T-cell (primary cell): ENCODE results near the gene GPR37. TPM values are rescaled to one million over a fixed set of nuclear protein-coding genes. Genes with fewer than 3 reads are reported as not detected.

Experiments
- ATAC-seq, 4 experiments: fragments of 200-7000 bp in 3 of 4; fragments of 150-1000 bp in 1 of 4; cut with Tn5 transposase; replicated peaks in 1 of 4; 1 replicate in 3 of 4; 2 replicates in 1 of 4; pipeline ENCODE4 v1.10.0; 2021; ENCODE audit warnings: moderate library complexity in 3 of 4, mild to moderate bottlenecking in 2 of 4, moderate number of reproducible peaks in 1 of 4
- CTCF ChIA-PET, 2 donors: fragments of 300-600 bp; sonication (Branson Sonifier 250); formaldehyde crosslinking; loops; one replicate each; lab custom pipeline; 2022; ENCODE audit warnings: antibody characterized with exemption in 2 of 2; lab: Charles Lee
- POLR2A ChIA-PET, 2 donors: fragments of 300-600 bp; sonication (Branson Sonifier 250); formaldehyde crosslinking; loops; one replicate each; lab custom pipeline; 2022; ENCODE audit warnings: antibody characterized with exemption in 2 of 2; lab: Charles Lee
- DNase-seq, 35 experiments: peaks; one replicate each; pipeline versions ENCODE4 v3.0.0 to v3.0.0-alpha.2; 2013 to 2023
- H3K27ac ChIP-seq: one replicate; pipeline ENCODE4 v1.5.1; 2013; ENCODE audit warnings: low read length
- H3K27me3 ChIP-seq, 2 experiments: replicated peaks in 1 of 2; 1 replicate in 1 of 2; 2 replicates in 1 of 2; pipeline versions ENCODE4 v1.6.1 to v1.7.0; 2013; ENCODE audit warnings: low read length in 1 of 2, mixed read lengths in 1 of 2; ENCODE audit not compliant: control insufficient read depth in 2 of 2, insufficient read depth in 2 of 2; ENCODE audit errors: extremely low read depth in 1 of 2
- H3K36me3 ChIP-seq, 2 donors: 1 replicate in 1 of 2; 2 replicates in 1 of 2; pipeline versions ENCODE4 v1.6.1 to v1.7.0; 2013; ENCODE audit warnings: low read length in 1 of 2; ENCODE audit not compliant: control insufficient read depth in 2 of 2, insufficient read depth in 1 of 2; ENCODE audit errors: extremely low read depth in 1 of 2
- H3K4me1 ChIP-seq, 2 experiments: 1 replicate in 1 of 2; 2 replicates in 1 of 2; pipeline versions ENCODE4 v1.6.1 to v1.7.0; 2013; ENCODE audit warnings: low read length in 2 of 2, mixed read lengths in 1 of 2; ENCODE audit not compliant: insufficient read depth in 2 of 2, control insufficient read depth in 1 of 2; ENCODE audit errors: extremely low read depth in 1 of 2
- H3K4me3 ChIP-seq, 2 donors: 1 replicate in 1 of 2; 2 replicates in 1 of 2; pipeline versions ENCODE4 v1.5.1 to v1.7.0; 2013; ENCODE audit warnings: mild to moderate bottlenecking in 2 of 2, low read length in 1 of 2, moderate library complexity in 1 of 2; ENCODE audit not compliant: control insufficient read depth in 1 of 2; ENCODE audit errors: extremely low read depth in 1 of 2
- H3K9me3 ChIP-seq: 2 replicates; pipeline ENCODE4 v1.7.0; 2013
- H3K27ac Mint-ChIP-seq, 2 donors: one replicate each; pipeline ENCODE4 v1.8.0; 2020 to 2021; ENCODE audit warnings: mild to moderate bottlenecking in 2 of 2, mixed read lengths in 2 of 2
- H3K27me3 Mint-ChIP-seq, 2 donors: one replicate each; pipeline ENCODE4 v1.8.0; 2021 to 2022; ENCODE audit warnings: mixed read lengths in 2 of 2
- H3K36me3 Mint-ChIP-seq: one replicate; pipeline ENCODE4 v1.8.0; 2021; ENCODE audit warnings: mixed read lengths
- H3K4me1 Mint-ChIP-seq, 3 donors: one replicate each; pipeline ENCODE4 v1.8.0; 2020 to 2022; ENCODE audit warnings: mixed read lengths in 3 of 3, mild to moderate bottlenecking in 1 of 3
- H3K4me3 Mint-ChIP-seq, 3 donors: one replicate each; pipeline ENCODE4 v1.8.0; 2020 to 2022; ENCODE audit warnings: mild to moderate bottlenecking in 3 of 3, mixed read lengths in 3 of 3, moderate library complexity in 3 of 3
- H3K9me3 Mint-ChIP-seq, 3 donors: one replicate each; pipeline ENCODE4 v1.8.0; 2020 to 2022; ENCODE audit warnings: mixed read lengths in 3 of 3
- WGBS: methylation state at CpG from one replicate; pipeline ENCODE4 v1.1.5; 2013; ENCODE audit warnings: missing lambda C conversion rate; ENCODE audit not compliant: insufficient coverage; 5-methylcytosine and 5-hydroxymethylcytosine counted together
- total RNA-seq, 35 experiments: library from RNA in 6 of 35; stranded (reverse) in 6 of 35; fragments of 120-200 nt in 1 of 35; gene quantifications; one replicate each; pipeline versions ENCODE4 v1.2.1 to v1.2.4 and lab custom pipeline; 2013 to 2026

Gene GPR37
- total RNA-seq, 5 donors from 2014 or later (not counting 1 experiment from before 2014, with no cell fraction given) = not detected

GRCh38 chr7:124781907-124782734, 16.5 kb upstream of the GPR37 start:
- CTCF ChIA-PET = no interaction called here

GRCh38 chr7:124781418-124781817, 15.8 kb upstream of the GPR37 start:
- no peak overlapping the region for H3K27ac Mint-ChIP-seq

More at GRCh38 chr7:124781907-124782734, 16.5 kb upstream of the GPR37 start:
- Mint-ChIP-seq H3K4me1 (no peaks in the 10 kb centered on the region), H3K27me3 (peaks cover 8 to 14% of the 10 kb centered on the region in 2 donors), H3K27ac (no peak overlapping the region), H3K9me3 (no peaks in the 10 kb centered on the region), H3K36me3 (no peaks in the 10 kb centered on the region), H3K4me3 (no peak overlapping the region)
- no peaks in the 10 kb centered on the region for H3K9me3 ChIP-seq
- no peaks in the 10 kb centered on the region for H3K4me1 ChIP-seq
- POLR2A ChIA-PET = no interaction called here
- peaks cover 0 to 5% of the 10 kb centered on the region in 2 experiments for H3K27me3 ChIP-seq
- no peak overlapping the region for H3K27ac ChIP-seq
- DNase-seq (no peak), ATAC-seq (no peak)
- no peak overlapping the region for H3K4me3 ChIP-seq
- no peaks in the 10 kb centered on the region for H3K36me3 ChIP-seq
- WGBS = 40% methylated on average over 1 of the region's 12 CpGs

GRCh38 chr7:124780608-124781007, 15.0 kb upstream of the GPR37 start:
- no peak overlapping the region for H3K27ac Mint-ChIP-seq
- ATAC-seq (no peak), DNase-seq (no peak)
- peaks cover 6 to 14% of the 10 kb centered on the region in 2 donors for H3K27me3 Mint-ChIP-seq
- H3K4me3 Mint-ChIP-seq = no peak overlapping the region
- Histone ChIP-seq H3K36me3 (no peaks in the 10 kb centered on the region), H3K9me3 (no peaks in the 10 kb centered on the region), H3K27ac (no peak overlapping the region), H3K4me3 (no peak overlapping the region), H3K4me1 (no peaks in the 10 kb centered on the region), H3K27me3 (peaks cover 0 to 8% of the 10 kb centered on the region in 2 experiments)
- no peaks in the 10 kb centered on the region for H3K9me3 Mint-ChIP-seq
- no peaks in the 10 kb centered on the region for H3K4me1 Mint-ChIP-seq
- 17% methylated on average over 1 of the region's 1 CpG for WGBS
- H3K36me3 Mint-ChIP-seq = no peaks in the 10 kb centered on the region
- ChIA-PET POLR2A (interaction anchor here in 1 of 2 donors (0.5 kb wide), 1 partner anchor 833 kb away, joined by 6 read pairs; no protein-coding TSS in a partner anchor), CTCF (no interaction called here)

More at GRCh38 chr7:124781418-124781817, 15.8 kb upstream of the GPR37 start:
- ChIA-PET CTCF (no interaction called here), POLR2A (no interaction called here)
- Histone ChIP-seq H3K4me1 (no peaks in the 10 kb centered on the region), H3K36me3 (no peaks in the 10 kb centered on the region), H3K4me3 (no peak overlapping the region), H3K9me3 (no peaks in the 10 kb centered on the region), H3K27ac (no peak overlapping the region), H3K27me3 (peaks cover 0 to 8% of the 10 kb centered on the region in 2 experiments)
- peaks cover 8 to 14% of the 10 kb centered on the region in 2 donors for H3K27me3 Mint-ChIP-seq
- H3K36me3 Mint-ChIP-seq = no peaks in the 10 kb centered on the region
- no peaks in the 10 kb centered on the region for H3K4me1 Mint-ChIP-seq
- WGBS = 100% methylated on average over 1 of the region's 2 CpGs
- H3K4me3 Mint-ChIP-seq = no peak overlapping the region
- DNase-seq (no peak), ATAC-seq (no peak)
- no peaks in the 10 kb centered on the region for H3K9me3 Mint-ChIP-seq

GRCh38 chr7:124780056-124780455, 14.5 kb upstream of the GPR37 start:
- peaks cover 6 to 14% of the 10 kb centered on the region in 2 donors for H3K27me3 Mint-ChIP-seq
- ChIA-PET CTCF (no interaction called here), POLR2A (interaction anchor here in 1 of 2 donors (0.5 kb wide), 1 partner anchor 832 kb away, joined by 6 read pairs; no protein-coding TSS in a partner anchor)
- Histone ChIP-seq H3K27me3 (peaks cover 0 to 8% of the 10 kb centered on the region in 2 experiments), H3K4me1 (no peaks in the 10 kb centered on the region), H3K36me3 (no peaks in the 10 kb centered on the region), H3K27ac (no peak overlapping the region), H3K9me3 (no peaks in the 10 kb centered on the region), H3K4me3 (no peak overlapping the region)
- ATAC-seq (no peak), DNase-seq (no peak)
- no peak overlapping the region for H3K4me3 Mint-ChIP-seq
- no peaks in the 10 kb centered on the region for H3K9me3 Mint-ChIP-seq
- H3K27ac Mint-ChIP-seq = no peak overlapping the region
- no peaks in the 10 kb centered on the region for H3K4me1 Mint-ChIP-seq
- H3K36me3 Mint-ChIP-seq = no peaks in the 10 kb centered on the region

GRCh38 chr7:124779620-124780019, 14.0 kb upstream of the GPR37 start:
- DNase-seq (no peak), ATAC-seq (no peak)
- no peak overlapping the region for H3K27ac Mint-ChIP-seq
- H3K27me3 Mint-ChIP-seq = peaks cover 6 to 14% of the 10 kb centered on the region in 2 donors
- Histone ChIP-seq H3K4me1 (no peaks in the 10 kb centered on the region), H3K4me3 (no peak overlapping the region), H3K27me3 (peaks cover 0 to 8% of the 10 kb centered on the region in 2 experiments), H3K27ac (no peak overlapping the region), H3K36me3 (no peaks in the 10 kb centered on the region), H3K9me3 (no peaks in the 10 kb centered on the region)
- ChIA-PET POLR2A (interaction anchor here in 1 of 2 donors (0.6 kb wide), 1 partner anchor 833 kb away, joined by 3 read pairs; no protein-coding TSS in a partner anchor), CTCF (interaction anchor here (0.6 kb wide), 2 partner anchors 9 to 333 kb away, joined by 3 to 9 read pairs; no protein-coding TSS in a partner anchor)
- H3K4me3 Mint-ChIP-seq = no peak overlapping the region
- no peaks in the 10 kb centered on the region for H3K9me3 Mint-ChIP-seq
- no peaks in the 10 kb centered on the region for H3K36me3 Mint-ChIP-seq
- no peaks in the 10 kb centered on the region for H3K4me1 Mint-ChIP-seq

- no peaks in the 10 kb centered on the region for H3K4me1 ChIP-seq
- ATAC-seq (no peak), DNase-seq (no peak)
- ChIA-PET POLR2A (interaction anchor here in 1 of 2 donors (0.6 kb wide), 2 partner anchors 833 to 1004 kb away, joined by 3 to 6 read pairs; no protein-coding TSS in a partner anchor), CTCF (interaction anchor here (0.6 kb wide), 3 partner anchors 9 to 1075 kb away, joined by 3 to 9 read pairs (median 4); no protein-coding TSS in a partner anchor)
- WGBS = 67% methylated on average over 1 of the region's 3 CpGs
- H3K36me3 ChIP-seq = no peaks in the 10 kb centered on the region
- H3K27me3 Mint-ChIP-seq = peaks cover 7 to 15% of the 10 kb centered on the region in 2 donors
- H3K9me3 ChIP-seq = no peaks in the 10 kb centered on the region
- no peaks in the 10 kb centered on the region for H3K9me3 Mint-ChIP-seq
- H3K27me3 ChIP-seq = peaks cover 0 to 8% of the 10 kb centered on the region in 2 experiments
- H3K27ac Mint-ChIP-seq = no peak overlapping the region
- H3K27ac ChIP-seq = no peak overlapping the region
- no peak overlapping the region for H3K4me3 Mint-ChIP-seq
- H3K4me1 Mint-ChIP-seq = no peaks in the 10 kb centered on the region
- no peaks in the 10 kb centered on the region for H3K36me3 Mint-ChIP-seq
- H3K4me3 ChIP-seq = no peak overlapping the region
Observed at GRCh38 chr7:124779194-124779593, 13.6 kb upstream of the GPR37 start.
